WERI-Rb-1 (cell line): Measurements from ENCODE around the gene MAGI2.
A peak's percentile ranks its signal among the peaks of the same experiment; 100 is the strongest.

Experiments
- DNase-seq: peaks from one replicate; pipeline ENCODE4 v3.0.0-alpha.2; 2020
- H3K27ac ChIP-seq: fragments of 250-450 bp; sonication (Bioruptor Pico); 2 replicates; pipeline ENCODE4 v1.5.1; 2020; ENCODE audit warnings: mild to moderate bottlenecking, moderate library complexity
- H3K27me3 ChIP-seq: fragments of 250-450 bp; sonication (Bioruptor Pico); 2 replicates; pipeline ENCODE4 v1.5.1; 2021; ENCODE audit warnings: mild to moderate bottlenecking, low read depth, moderate library complexity; ENCODE audit not compliant: insufficient read depth, severe bottlenecking
- H3K36me3 ChIP-seq: fragments of 250-450 bp; sonication (Bioruptor Pico); 2 replicates; pipeline ENCODE4 v1.5.1; 2020; ENCODE audit warnings: mild to moderate bottlenecking, moderate library complexity
- H3K4me3 ChIP-seq: 2 replicates; pipeline ENCODE4 v1.5.1; 2011; ENCODE audit warnings: low read depth, mild to moderate bottlenecking, control low read depth, low read length
- H3K9me3 ChIP-seq: fragments of 250-450 bp; sonication (Bioruptor Pico); 2 replicates; pipeline ENCODE4 v1.5.1; 2021; ENCODE audit warnings: mild to moderate bottlenecking, moderate library complexity; ENCODE audit not compliant: severe bottlenecking
- CTCF ChIP-seq: IDR thresholded peaks from 2 replicates; pipeline ENCODE4 v1.5.1; 2011; ENCODE audit warnings: low read depth, mild to moderate bottlenecking, control low read depth, inconsistent platforms, low read length

The MAGI2 gene

GRCh38 chr7:78020874-78021249, 1432.6 kb downstream of the MAGI2 start:
- H3K9me3 ChIP-seq, result no peaks in the 10 kb centered on the region
- H3K27me3 ChIP-seq, result no peaks in the 10 kb centered on the region
- no peak overlapping the region for H3K4me3 ChIP-seq
- no peak for DNase-seq
- no peak for TF ChIP-seq CTCF
- H3K36me3 ChIP-seq, result no peaks in the 10 kb centered on the region
- H3K27ac ChIP-seq, result no peak overlapping the region

GRCh38 chr7:78020136-78020873, 1433.2 kb downstream of the MAGI2 start:
- no peaks in the 10 kb centered on the region for H3K36me3 ChIP-seq
- peak overlapping the region; percentile 55 for H3K4me3 ChIP-seq
- no peaks in the 10 kb centered on the region for H3K9me3 ChIP-seq
- TF ChIP-seq CTCF, result peak; percentile 72
- peak; percentile 52 for DNase-seq
- H3K27me3 ChIP-seq, result no peaks in the 10 kb centered on the region
- peak overlapping the region; percentile 71 for H3K27ac ChIP-seq

GRCh38 chr7:78019447-78020135, 1433.9 kb downstream of the MAGI2 start:
- Histone ChIP-seq H3K9me3 (no peaks in the 10 kb centered on the region), H3K36me3 (no peaks in the 10 kb centered on the region), H3K4me3 (peak overlapping the region; percentile 55), H3K27me3 (no peaks in the 10 kb centered on the region), H3K27ac (peak overlapping the region; percentile 71)
- peak; percentile 96 for DNase-seq
- no peak for TF ChIP-seq CTCF

- peak overlapping the region; percentile 40; the same call in 1 of the 2 replicates for H3K27ac ChIP-seq
- no peak for TF ChIP-seq CTCF
- peak overlapping the region; percentile 54 for H3K4me3 ChIP-seq
- no peaks in the 10 kb centered on the region for H3K9me3 ChIP-seq
- H3K36me3 ChIP-seq, result no peaks in the 10 kb centered on the region
- H3K27me3 ChIP-seq, result no peaks in the 10 kb centered on the region
- DNase-seq, result peak; percentile 18
Observed at GRCh38 chr7:78018641-78019446, 1434.6 kb downstream of the MAGI2 start.

GRCh38 chr7:78017591-78018100, 1435.8 kb downstream of the MAGI2 start:
- Histone ChIP-seq H3K9me3 (no peaks in the 10 kb centered on the region), H3K4me3 (no peak overlapping the region), H3K36me3 (no peaks in the 10 kb centered on the region), H3K27me3 (no peaks in the 10 kb centered on the region), H3K27ac (no peak overlapping the region)
- TF ChIP-seq CTCF, result no peak
- DNase-seq, result no peak
